DND-41 (cell line): ENCODE measurements around the gene HTT.

Experiments
- ATAC-seq: fragments of 200-7000 bp; cut with Tn5 transposase; 3 replicates; pipeline ENCODE4 v1.9.1; 2021; ENCODE audit warnings: low read depth; ENCODE audit not compliant: insufficient read depth
- DNase-seq: peaks from one replicate; pipeline ENCODE4 v3.0.0-alpha.2; 2020
- H2AFZ ChIP-seq: 2 replicates; pipeline ENCODE4 v1.6.0; 2012; ENCODE audit warnings: low read depth, low read length
- H3K27ac ChIP-seq: 2 replicates; pipeline ENCODE4 v1.5.1; 2012; ENCODE audit warnings: low read length, inconsistent platforms
- H3K27me3 ChIP-seq: fragments of 200-600 bp; sonication (generic); 2 replicates; pipeline ENCODE4 v1.6.0; 2012; ENCODE audit warnings: low read length, mild to moderate bottlenecking, inconsistent platforms; ENCODE audit not compliant: insufficient read depth, poor library complexity
- H3K36me3 ChIP-seq: 2 replicates; pipeline ENCODE4 v1.5.1; 2012; ENCODE audit warnings: low read length, inconsistent platforms; ENCODE audit not compliant: insufficient read depth
- H3K4me1 ChIP-seq: 2 replicates; pipeline ENCODE4 v1.5.1; 2012; ENCODE audit warnings: mild to moderate bottlenecking, low read length; ENCODE audit not compliant: insufficient read depth
- H3K4me2 ChIP-seq: 2 replicates; pipeline ENCODE4 v1.6.0; 2012; ENCODE audit warnings: mild to moderate bottlenecking, moderate library complexity, low read length, inconsistent platforms; ENCODE audit not compliant: insufficient read depth
- H3K4me3 ChIP-seq, 2 experiments: fragments of 200-600 bp in 1 of 2; shearing (Covaris generic) in 1 of 2; 2 replicates each; pipeline ENCODE4 v1.5.1; 2012 to 2016; ENCODE audit warnings: inconsistent platforms in 2 of 2, low read length in 2 of 2, mild to moderate bottlenecking in 2 of 2, low read depth in 1 of 2, moderate library complexity in 1 of 2
- H3K79me2 ChIP-seq: 2 replicates; pipeline ENCODE4 v1.6.0; 2012; ENCODE audit warnings: low read length, inconsistent platforms; ENCODE audit not compliant: insufficient read depth
- H3K9ac ChIP-seq: 2 replicates; pipeline ENCODE4 v1.6.0; 2012; ENCODE audit warnings: low read depth, mild to moderate bottlenecking, inconsistent platforms, low read length, moderate library complexity
- H3K9me3 ChIP-seq: 2 replicates; pipeline ENCODE4 v1.5.1; 2012; ENCODE audit warnings: low read length, moderate library complexity, mild to moderate bottlenecking, inconsistent platforms; ENCODE audit not compliant: insufficient read depth, severe bottlenecking
- H4K20me1 ChIP-seq: 2 replicates; pipeline ENCODE4 v1.6.0; 2012; ENCODE audit warnings: low read length; ENCODE audit not compliant: insufficient read depth
- EZH2 ChIP-seq: IDR thresholded peaks from 3 replicates; pipeline ENCODE4 v1.6.1; 2012; ENCODE audit warnings: borderline replicate concordance, low read depth, mild to moderate bottlenecking, moderate library complexity, low read length, inconsistent platforms; ENCODE audit not compliant: severe bottlenecking
- TF ChIP-seq, protein P1 (sequence below): IDR thresholded peaks from 2 replicates; pipeline ENCODE4 v1.5.1; 2012; ENCODE audit warnings: borderline replicate concordance, low read length, moderate library complexity, mild to moderate bottlenecking; ENCODE audit not compliant: poor library complexity, severe bottlenecking; ENCODE audit errors: extremely low read depth

HTT gene

DNA sequence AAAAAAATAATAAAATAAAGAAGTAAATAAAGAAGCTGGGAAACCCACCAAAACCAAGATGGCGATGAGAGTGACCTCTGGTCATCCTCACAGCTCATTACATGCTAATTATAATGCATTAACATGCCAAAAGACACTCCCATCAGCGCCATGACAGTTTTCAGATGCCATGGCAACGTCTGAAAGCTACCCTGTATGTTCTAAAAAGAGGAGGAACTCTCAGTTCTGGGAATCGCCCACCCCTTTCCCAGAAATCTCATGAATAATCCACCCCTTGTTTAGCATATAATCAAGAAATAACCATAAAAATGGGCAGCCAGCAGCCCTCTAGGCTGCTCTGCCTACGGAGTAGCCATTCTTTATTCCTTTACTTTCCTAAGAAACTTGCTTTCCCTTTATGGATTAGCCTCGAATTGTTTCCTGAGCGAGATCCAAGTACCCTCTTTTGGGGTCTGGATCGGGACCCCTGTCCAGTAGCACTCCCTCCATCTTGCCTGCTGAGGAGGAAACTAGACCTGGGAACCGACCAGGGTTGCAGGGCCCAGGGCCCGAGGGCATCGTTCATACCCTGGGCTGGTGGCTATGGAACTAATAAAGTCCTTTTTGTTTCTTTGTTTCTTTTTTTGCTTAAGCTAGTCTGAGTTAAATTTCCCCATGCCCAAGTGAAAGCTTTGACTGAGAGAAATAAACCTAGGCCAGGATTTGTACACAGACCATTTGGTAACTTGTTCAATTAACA, 31.0 kb upstream of the HTT start:
- DNase-seq (no peak), ATAC-seq (no peak)
- H3K4me1 ChIP-seq: no peaks in the 10 kb centered on the region; the same call in 1 of the 2 replicates
- H2AFZ ChIP-seq: no peak overlapping the region
- no peak for TF ChIP-seq EZH2
- TF ChIP-seq, protein P1, sequence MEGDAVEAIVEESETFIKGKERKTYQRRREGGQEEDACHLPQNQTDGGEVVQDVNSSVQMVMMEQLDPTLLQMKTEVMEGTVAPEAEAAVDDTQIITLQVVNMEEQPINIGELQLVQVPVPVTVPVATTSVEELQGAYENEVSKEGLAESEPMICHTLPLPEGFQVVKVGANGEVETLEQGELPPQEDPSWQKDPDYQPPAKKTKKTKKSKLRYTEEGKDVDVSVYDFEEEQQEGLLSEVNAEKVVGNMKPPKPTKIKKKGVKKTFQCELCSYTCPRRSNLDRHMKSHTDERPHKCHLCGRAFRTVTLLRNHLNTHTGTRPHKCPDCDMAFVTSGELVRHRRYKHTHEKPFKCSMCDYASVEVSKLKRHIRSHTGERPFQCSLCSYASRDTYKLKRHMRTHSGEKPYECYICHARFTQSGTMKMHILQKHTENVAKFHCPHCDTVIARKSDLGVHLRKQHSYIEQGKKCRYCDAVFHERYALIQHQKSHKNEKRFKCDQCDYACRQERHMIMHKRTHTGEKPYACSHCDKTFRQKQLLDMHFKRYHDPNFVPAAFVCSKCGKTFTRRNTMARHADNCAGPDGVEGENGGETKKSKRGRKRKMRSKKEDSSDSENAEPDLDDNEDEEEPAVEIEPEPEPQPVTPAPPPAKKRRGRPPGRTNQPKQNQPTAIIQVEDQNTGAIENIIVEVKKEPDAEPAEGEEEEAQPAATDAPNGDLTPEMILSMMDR: no peak
- no peak overlapping the region for H3K9ac ChIP-seq
- no peaks in the 10 kb centered on the region for H3K9me3 ChIP-seq
- H3K4me2 ChIP-seq: no peak overlapping the region
- H3K27me3 ChIP-seq: peaks cover 24% of the 10 kb centered on the region
- no peak overlapping the region for H3K4me3 ChIP-seq
- no peaks in the 10 kb centered on the region for H4K20me1 ChIP-seq
- no peaks in the 10 kb centered on the region for H3K36me3 ChIP-seq
- H3K79me2 ChIP-seq: no peaks in the 10 kb centered on the region
- H3K27ac ChIP-seq: no peak overlapping the region

DNA sequence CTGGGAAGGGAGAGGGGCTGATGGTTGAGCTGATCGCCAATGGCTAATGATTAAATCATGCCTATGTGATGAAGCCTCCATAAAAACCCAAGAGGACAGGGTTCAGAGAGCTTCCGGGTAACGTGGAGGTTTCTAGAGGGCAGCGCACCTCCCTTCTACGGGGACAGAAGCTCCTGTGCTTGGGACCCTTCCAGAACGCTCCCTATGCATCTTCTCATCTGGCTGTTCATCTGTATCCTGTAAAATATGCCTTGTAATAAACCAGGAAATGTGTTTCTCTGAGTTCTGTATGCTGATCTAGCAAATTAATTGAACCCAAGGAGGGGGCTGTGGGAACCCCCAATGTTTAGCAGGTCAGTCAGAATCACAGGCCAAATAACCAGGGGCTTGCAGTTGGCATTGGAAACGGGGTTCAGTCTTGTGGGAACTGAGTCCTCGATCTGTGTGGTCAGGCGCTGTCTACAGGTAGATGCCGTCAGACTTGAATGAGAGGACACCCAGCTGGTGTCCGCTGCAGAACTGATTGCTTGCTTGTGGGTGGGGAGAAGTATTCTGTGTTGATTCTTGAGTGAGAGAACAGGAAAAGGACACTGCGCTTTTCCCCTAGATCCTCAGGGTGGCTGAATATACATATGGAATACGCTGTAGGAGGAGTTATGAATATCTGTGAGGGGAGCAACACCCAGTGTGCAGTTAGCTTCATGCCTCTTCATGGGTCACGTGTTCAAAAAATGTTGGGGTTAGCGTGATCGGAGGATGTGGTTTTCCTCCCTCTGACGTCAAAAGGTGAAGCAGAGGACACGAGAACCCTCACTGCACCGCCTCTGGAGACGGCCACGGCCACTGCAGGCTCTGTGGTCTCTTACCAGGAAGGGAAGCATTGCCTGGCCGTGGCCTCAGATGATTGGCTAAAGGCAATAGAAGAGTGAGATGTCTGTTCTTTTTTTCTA, 29.3 kb upstream of the HTT start:
- TF ChIP-seq EZH2: no peak
- TF ChIP-seq, protein P1: no peak
- no peak overlapping the region for H3K27ac ChIP-seq
- no peak overlapping the region for H3K9ac ChIP-seq
- peaks cover 18% of the 10 kb centered on the region for H3K27me3 ChIP-seq
- no peak overlapping the region for H3K4me2 ChIP-seq
- H3K4me3 ChIP-seq: no peak overlapping the region
- peak; percentile 66 for ATAC-seq
- H3K79me2 ChIP-seq: no peaks in the 10 kb centered on the region
- H3K36me3 ChIP-seq: no peaks in the 10 kb centered on the region
- no peaks in the 10 kb centered on the region; the same call in 1 of the 2 replicates for H3K4me1 ChIP-seq
- peak; percentile 55 for DNase-seq
- no peaks in the 10 kb centered on the region for H4K20me1 ChIP-seq
- H3K9me3 ChIP-seq: no peaks in the 10 kb centered on the region
- H2AFZ ChIP-seq: no peak overlapping the region

DNA sequence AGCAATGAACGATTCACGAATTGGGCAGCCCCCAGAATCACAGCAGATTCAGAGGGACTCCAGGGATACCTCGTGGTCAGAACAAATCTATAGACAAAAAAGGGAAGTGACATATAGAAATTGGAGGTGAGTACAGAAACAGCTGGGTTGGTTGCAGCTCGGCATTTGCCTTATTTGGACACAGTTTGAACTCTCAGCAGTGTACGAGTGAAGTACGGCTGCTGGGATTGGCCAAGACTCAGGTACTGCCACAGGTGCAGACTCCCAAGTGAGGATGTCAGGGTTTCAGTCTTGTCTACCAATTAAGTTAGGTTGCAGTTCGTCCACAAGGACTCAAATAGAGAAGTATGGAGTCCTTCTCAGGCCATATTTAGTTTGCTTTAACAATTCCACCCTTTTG, 28.3 kb upstream of the HTT start:
- H3K27me3 ChIP-seq: peaks cover 14% of the 10 kb centered on the region

DNA sequence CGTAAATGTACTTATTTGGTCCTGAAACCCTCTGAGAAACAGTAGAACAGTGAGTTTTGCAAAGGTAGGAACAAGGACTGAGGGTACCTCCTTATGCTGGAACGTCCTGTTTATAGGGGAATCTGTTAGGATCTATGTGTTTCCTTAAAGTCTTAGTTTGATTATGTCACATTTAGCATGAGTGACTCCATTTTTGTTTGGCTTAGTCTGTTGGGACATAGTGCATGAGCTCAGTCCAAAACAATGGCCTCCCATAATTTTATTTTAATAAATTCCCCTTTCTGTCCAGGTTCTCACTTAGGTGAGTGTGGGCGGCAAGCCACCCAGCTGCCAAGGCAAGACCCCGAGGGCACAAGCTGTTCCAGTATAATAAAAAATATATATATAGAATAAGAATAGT, 27.9 kb upstream of the HTT start:
- DNase-seq: no peak
- H3K27ac ChIP-seq: no peak overlapping the region
- H3K79me2 ChIP-seq: no peaks in the 10 kb centered on the region
- no peak overlapping the region for H3K9ac ChIP-seq
- TF ChIP-seq, protein P1: no peak
- TF ChIP-seq EZH2: no peak
- no peak overlapping the region for H2AFZ ChIP-seq
- no peak overlapping the region for H3K4me3 ChIP-seq
- no peaks in the 10 kb centered on the region for H3K36me3 ChIP-seq
- no peaks in the 10 kb centered on the region for H4K20me1 ChIP-seq
- no peaks in the 10 kb centered on the region; the same call in 1 of the 2 replicates for H3K4me1 ChIP-seq
- H3K4me2 ChIP-seq: no peak overlapping the region
- ATAC-seq: no peak
- no peaks in the 10 kb centered on the region for H3K9me3 ChIP-seq
- H3K27me3 ChIP-seq: peaks cover 9% of the 10 kb centered on the region

More for the DNA sequence above, 28.3 kb upstream of the HTT start:
- no peak for TF ChIP-seq EZH2
- H3K4me3 ChIP-seq: no peak overlapping the region
- H3K4me2 ChIP-seq: no peak overlapping the region
- no peak overlapping the region for H3K9ac ChIP-seq
- no peaks in the 10 kb centered on the region for H3K9me3 ChIP-seq
- ATAC-seq: no peak
- no peaks in the 10 kb centered on the region for H4K20me1 ChIP-seq
- no peak for DNase-seq
- no peaks in the 10 kb centered on the region for H3K79me2 ChIP-seq
- H3K4me1 ChIP-seq: no peaks in the 10 kb centered on the region; the same call in 1 of the 2 replicates
- H2AFZ ChIP-seq: no peak overlapping the region
- no peaks in the 10 kb centered on the region for H3K36me3 ChIP-seq
- H3K27ac ChIP-seq: no peak overlapping the region
